GM04503 (cell line): ENCODE measurements around the gene BCAR1.
A peak's percentile ranks its signal among the peaks of the same experiment; 100 is the strongest.

ENCODE experiments used
- DNase-seq: peaks from one replicate; pipeline ENCODE4 v3.0.0-alpha.2; 2012; ENCODE audit warnings: low read depth

BCAR1 gene

GRCh38 chr16:75203667-75204409 lies 47.6 kb downstream of the BCAR1 start:
- no peak for DNase-seq

GRCh38 chr16:75203096-75203495 lies 48.3 kb downstream of the BCAR1 start:
- no peak for DNase-seq

- DNase-seq = no peak
Observed at GRCh38 chr16:75202069-75202590, 49.3 kb downstream of the BCAR1 start.

GRCh38 chr16:75198135-75198600 lies 53.3 kb downstream of the BCAR1 start:
- DNase-seq = peak; percentile 13

GRCh38 chr16:75197522-75198134 lies 53.8 kb downstream of the BCAR1 start:
- DNase-seq = no peak

GRCh38 chr16:75196836-75197235 lies 54.6 kb downstream of the BCAR1 start:
- DNase-seq = no peak

- DNase-seq = no peak
Observed at GRCh38 chr16:75195811-75196790, 55.3 kb downstream of the BCAR1 start.

- no peak for DNase-seq
Observed at GRCh38 chr16:75193730-75194444, 57.5 kb downstream of the BCAR1 start.

GRCh38 chr16:75193265-75193650 lies 58.2 kb downstream of the BCAR1 start:
- no peak for DNase-seq

- DNase-seq = no peak
Observed at GRCh38 chr16:75192606-75193264, 58.7 kb downstream of the BCAR1 start.

GRCh38 chr16:75189638-75190245 lies 61.7 kb downstream of the BCAR1 start:
- DNase-seq = no peak

GRCh38 chr16:75188832-75189477 lies 62.5 kb downstream of the BCAR1 start:
- no peak for DNase-seq

- DNase-seq = no peak
Observed at GRCh38 chr16:75181630-75182029, 69.8 kb downstream of the BCAR1 start.

- DNase-seq = no peak
Observed at GRCh38 chr16:75179208-75179607, 72.2 kb downstream of the BCAR1 start.
